ENCODE results near the gene EIF2AK2.

DNA sequence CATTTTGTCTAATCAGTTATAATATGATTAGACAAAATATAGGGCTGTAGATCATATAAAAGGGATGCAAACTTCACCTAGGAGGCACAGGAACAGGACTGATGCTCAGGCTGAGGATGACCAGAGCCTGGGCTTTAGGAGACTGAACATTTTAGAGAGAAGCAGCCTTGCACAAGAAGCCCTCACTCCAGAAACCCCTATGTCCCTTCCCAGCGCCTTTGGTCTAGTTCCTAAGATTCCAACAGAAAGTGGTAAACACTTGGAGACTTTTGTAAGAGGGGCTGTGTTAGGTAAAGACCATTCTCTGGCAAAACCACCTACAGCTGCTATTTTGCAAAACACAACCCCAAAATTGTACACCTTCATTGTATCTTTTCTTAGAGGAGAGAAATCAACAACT, 39.2 kb downstream of the EIF2AK2 start:
- TF ChIP-seq, protein P1, sequence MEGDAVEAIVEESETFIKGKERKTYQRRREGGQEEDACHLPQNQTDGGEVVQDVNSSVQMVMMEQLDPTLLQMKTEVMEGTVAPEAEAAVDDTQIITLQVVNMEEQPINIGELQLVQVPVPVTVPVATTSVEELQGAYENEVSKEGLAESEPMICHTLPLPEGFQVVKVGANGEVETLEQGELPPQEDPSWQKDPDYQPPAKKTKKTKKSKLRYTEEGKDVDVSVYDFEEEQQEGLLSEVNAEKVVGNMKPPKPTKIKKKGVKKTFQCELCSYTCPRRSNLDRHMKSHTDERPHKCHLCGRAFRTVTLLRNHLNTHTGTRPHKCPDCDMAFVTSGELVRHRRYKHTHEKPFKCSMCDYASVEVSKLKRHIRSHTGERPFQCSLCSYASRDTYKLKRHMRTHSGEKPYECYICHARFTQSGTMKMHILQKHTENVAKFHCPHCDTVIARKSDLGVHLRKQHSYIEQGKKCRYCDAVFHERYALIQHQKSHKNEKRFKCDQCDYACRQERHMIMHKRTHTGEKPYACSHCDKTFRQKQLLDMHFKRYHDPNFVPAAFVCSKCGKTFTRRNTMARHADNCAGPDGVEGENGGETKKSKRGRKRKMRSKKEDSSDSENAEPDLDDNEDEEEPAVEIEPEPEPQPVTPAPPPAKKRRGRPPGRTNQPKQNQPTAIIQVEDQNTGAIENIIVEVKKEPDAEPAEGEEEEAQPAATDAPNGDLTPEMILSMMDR (IDR thresholded peaks at IDR 0.05; ENCODE audit: borderline replicate concordance, extremely low read depth, low read length, poor library complexity, severe bottlenecking), result no peak
- TF ChIP-seq EZH2 (IDR thresholded peaks at IDR 0.05; ENCODE audit: borderline replicate concordance, low read depth, low read length, severe bottlenecking), result no peak

All from DND-41 (cell line).